Globus pallidus (tissue), 1 donor: Measurements from ENCODE around the gene HSD3B7.
"Not testable (repeated sequence)": the region's sequence is repeated elsewhere in the genome, so short reads cannot be mapped to it uniquely, and the experiment has no call there.

ENCODE experiments used
- DNase-seq: peaks from one replicate; pipeline ENCODE4 v3.0.0-alpha.2; 2015; ENCODE audit warnings: low spot score

The HSD3B7 gene

DNA sequence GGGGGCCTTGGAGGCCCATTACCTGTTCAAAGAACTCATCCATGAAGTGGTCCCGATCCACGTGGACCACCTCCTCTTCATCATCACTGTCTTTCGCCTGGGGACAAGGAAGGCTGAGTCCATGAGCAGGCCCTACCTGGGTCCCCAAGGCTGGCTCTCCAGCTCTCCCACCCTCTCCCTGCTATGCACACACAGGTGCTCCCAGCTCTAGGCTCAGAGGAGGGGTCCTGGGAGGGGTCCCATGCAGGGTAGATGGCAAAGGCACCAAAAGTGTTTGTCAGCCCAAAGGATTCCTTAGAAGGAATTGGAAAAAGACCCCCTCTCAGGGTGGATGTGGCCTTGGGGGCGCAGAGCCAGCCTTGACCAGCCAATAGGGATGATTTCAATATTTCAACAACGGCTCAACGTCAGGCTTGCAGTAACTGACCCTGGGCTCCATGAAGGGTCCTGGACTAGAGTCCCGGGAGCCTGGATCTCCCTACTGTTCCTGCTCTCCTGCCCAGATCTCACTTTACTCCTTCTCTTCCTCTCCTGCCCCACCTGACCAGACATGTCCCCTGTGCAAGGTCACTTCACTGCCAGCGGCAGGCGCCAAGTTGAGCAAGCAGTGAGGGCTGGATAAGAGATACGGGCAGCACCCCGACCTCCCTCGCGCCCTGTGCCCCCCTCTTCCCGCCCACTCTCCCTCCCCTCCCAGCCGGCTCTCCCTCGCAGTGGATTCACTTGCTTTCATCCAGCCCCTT, 16.7 kb downstream of the HSD3B7 start:
- DNase-seq: no peak

DNA sequence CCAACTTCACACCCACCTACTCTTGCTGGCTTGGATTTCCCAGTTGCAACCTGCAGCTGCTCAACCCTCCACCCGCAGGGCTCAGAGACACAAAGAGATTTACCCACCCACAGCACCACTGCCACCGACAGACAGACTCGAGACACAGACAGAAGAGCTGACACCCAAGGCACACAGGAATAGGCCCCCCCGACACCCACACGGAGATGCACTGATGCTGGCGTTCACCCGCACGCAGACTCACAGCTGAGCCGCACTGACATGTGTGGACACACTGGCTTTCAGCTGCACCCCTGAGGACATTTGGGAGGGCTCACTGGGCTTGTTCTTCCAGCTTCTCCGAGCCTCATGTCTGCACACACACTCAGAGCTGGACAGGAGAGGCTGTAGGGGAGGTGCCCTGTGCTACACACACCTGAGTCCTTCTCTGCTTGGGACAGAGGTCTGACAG, 17.3 kb downstream of the HSD3B7 start:
- DNase-seq: no peak

DNA sequence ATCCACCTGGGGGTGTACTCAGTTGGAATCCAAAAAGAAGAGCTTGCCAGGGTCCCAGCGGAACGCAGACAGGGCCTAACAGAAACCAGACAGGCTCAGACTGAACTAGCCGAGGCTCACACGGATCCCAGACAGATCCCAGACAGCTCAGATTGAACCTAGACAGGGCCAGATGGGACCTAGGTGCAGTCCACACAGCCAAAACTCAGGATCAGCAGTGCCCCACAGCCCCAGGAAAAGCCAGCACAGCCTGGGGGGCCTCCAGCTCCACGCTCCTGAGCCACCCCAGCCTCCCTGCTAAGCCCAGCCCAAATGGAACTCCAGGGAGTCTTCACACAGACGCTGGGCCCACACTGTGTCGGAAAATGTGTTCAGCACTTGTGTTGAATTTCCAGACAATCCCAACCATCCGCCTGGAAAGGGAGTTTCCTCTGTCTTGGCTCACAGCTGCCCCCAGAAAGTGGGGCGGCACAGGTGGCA, 17.9 kb downstream of the HSD3B7 start:
- DNase-seq: no peak

DNA sequence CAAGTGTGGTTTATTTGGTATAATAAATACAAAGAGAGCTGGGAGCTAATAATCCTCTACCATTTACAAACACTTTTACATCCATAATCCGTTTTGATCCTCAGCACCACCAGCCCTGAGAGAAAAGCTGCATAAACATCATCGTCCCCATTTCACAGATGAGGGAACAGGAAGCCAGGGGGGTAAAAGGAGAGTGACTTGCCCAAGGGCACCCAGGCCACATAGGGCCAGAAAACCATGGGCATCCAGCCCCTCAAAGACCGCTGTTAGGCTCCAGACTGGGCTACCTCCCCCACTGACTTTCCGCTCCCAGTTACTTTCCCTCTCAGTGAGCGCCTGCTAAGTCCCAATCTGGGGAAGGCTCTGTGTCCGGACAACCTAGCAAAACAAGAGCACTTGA, 18.7 kb downstream of the HSD3B7 start:
- no peak for DNase-seq

DNA sequence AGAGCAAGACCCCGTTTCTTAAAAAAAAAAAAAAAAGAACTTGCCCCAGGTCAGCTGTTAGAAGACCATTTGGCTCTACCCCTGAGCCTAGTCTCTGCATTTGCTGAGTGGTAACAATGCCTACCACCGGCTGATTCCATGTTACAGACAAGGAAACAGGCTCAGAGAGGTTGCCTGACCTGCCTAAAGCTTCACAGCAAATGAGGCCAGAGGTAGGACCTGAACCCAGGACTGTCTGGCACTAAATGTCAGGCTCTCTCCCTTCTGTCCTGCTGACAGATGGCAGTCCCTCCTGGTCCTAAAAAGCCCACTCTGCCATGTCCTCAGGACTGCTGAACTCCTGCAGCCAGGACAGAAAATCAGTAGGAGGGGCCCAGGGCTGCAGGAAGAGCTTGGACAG, 19.7 kb downstream of the HSD3B7 start:
- no peak for DNase-seq

DNA sequence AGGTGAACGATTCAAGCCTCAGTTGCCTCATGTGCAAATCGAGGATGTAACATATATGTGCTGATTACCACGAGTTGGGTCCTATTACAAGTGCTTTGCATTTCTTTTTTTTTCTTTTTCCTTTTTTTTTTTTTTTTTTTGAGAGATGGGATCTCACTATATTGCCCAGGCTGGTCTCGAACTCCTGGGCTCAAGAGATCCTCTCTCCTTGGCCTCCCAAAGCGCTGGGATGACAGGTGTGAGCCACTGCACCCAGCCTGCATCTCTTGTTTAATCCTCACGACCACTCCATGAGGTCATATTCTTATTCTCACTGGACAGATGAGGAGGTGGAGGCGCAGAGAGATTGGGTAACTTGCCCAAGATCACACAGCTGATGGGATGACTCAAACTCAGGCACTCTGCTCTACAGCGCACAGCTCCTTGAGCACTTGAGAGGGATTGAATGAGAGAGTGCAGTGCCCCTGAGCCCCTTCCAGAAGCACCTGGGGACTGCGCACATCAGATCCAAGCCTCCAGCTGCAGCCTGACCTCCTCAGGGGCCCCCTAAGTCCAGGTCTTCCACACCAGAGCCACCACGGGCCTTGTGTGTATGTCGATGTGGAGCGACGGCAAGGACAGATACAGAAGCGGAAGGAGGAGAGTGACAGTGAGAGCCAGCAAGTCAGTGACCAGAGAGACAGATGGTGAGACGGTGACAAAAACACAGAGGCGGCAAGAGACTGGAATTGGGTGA, 20.5 kb downstream of the HSD3B7 start:
- no peak for DNase-seq

DNA sequence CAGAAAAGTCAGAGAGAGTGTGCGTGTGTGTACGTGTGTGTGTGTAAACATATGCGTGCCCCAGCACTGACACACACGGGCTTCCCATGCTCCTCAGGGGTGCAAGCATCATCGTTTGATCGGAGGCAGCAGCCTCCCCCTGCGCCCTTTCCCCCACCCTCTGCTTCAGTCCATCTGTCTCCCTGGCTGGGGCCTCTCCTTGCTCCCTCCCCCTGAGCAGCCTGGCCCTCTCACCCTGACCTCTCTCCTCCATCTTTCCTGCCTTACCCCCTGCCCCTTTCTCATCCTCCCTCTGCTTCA, 21.0 kb downstream of the HSD3B7 start:
- DNase-seq: no peak

DNA sequence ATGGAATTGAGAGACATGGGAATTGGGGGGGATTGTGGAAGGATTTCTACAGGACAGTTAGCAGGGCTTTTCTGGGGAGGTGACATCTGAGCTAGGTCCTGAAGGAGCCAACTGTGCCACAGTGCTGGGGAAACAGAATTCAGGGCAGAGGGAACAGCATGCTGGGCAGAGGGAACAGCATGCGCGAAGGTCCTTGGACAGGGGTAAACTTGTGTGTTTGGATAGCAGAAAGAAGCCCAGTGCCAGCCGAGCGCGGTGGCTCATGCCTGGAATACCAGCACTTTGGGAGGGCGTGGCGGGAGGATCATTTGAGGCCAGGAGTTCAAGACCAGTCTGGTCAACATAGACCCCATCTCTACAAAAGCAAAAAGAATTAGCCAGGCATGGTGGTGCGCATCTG, 21.6 kb downstream of the HSD3B7 start:
- DNase-seq: no peak

DNA sequence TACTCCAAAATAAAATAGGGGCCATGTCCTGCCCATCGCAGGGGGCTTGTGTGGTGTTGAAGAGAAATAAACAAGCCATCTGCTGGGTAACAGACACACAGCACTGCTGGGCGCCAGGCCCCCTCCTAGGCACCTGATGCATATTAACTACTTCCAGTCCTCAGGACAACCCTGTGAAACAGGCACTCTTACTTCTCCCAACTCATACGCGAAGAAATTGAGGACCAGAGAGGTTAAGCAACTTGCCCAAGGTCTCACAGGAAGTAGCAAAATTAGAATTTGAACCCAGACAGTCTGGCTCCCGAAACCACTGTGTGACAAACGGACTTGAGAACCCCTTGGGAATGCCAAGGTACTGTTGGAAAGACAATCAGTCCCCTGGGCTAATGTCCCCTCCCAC, 22.7 kb downstream of the HSD3B7 start:
- no peak for DNase-seq

DNA sequence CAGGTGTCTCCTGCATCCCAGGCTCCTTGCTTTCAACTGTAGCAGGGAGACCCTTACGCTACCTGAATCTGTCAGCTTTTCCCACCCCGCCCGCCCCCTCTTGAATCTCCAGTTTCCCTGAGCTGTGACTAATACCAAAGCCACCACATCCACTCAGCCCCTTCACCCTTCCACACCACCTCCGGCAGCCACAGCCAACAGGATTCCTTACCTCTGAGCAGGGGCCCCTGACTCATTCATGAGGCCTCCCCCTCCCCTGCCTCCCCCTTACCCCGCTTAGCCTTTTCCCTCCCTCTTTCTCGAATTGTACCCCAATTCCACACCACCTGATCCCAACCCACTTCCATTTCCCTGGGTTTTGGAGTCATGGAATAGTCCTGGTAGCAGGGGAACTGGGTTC, 23.1 kb downstream of the HSD3B7 start:
- DNase-seq: no peak

DNA sequence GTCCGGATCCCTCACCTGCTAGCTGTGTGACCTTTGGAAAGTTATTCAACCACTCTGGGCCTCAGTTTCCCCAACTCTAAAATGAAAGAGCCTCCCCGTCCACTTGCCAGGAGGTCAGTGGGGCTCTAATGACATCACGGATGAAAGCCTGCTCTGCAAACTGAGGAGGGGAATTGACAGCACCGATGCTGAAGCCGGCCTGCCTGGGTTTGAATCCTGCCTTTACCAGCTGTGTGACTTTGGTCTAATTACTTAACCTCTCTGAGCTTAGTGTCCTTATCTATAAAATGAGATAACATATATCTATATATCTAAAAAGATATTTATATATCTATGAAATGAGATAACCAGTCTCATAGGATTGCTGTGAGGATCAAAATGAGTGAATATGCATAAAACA, 23.5 kb downstream of the HSD3B7 start:
- no peak for DNase-seq

DNA sequence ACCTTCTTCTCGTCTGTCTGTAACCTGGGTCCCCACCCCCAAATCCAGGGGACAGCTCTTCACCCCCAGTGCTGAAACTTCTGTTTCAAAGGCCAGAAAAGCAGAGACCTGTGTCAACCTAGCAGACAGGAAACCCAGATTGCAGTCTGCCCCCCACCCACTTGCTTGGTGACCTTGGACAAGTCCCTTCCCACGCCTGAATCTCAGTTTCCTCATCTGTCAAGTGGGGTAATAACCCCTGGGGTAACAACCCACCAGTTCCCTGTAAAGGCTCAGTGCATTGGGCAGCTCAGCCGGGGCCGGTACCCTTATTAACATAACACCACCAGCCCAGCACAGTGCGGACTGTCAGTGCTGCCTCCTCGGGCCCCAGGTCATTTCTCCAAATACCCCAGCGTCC, 24.1 kb downstream of the HSD3B7 start:
- DNase-seq: no peak

DNA sequence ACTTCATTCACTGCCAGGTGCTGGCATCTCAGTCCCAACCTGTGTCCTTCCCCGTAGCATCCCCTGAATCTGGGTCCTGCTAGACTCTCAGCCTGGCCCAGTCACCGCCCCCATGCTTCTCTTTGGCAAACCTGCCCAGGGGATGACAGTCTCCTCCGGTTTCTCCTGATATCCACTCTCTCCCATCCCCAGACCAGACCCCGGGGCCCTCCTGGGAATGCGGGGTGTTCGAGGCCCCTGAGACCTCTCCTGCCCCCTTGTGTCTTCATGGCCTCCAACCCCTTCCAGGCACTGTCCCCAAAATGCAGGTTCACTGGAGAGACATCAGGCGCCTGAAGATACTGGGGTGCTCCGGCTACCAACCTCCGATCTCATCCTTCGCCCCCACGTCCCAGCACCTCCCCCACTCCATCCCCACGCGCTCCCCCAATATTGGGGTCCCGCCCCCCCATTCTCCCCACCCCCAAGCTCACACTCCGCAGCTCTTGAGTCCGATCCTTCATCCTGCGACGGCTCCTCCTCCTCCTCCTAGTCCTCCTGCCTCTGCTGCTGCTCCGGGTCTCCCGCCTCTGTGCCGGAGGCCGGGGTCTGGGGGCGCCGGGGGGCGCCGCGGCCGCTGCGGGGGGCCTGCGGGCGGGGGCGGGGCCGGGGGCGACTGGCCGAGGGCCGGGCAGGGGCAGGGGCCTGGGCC, 25.0 kb downstream of the HSD3B7 start:
- DNase-seq: no peak

DNA sequence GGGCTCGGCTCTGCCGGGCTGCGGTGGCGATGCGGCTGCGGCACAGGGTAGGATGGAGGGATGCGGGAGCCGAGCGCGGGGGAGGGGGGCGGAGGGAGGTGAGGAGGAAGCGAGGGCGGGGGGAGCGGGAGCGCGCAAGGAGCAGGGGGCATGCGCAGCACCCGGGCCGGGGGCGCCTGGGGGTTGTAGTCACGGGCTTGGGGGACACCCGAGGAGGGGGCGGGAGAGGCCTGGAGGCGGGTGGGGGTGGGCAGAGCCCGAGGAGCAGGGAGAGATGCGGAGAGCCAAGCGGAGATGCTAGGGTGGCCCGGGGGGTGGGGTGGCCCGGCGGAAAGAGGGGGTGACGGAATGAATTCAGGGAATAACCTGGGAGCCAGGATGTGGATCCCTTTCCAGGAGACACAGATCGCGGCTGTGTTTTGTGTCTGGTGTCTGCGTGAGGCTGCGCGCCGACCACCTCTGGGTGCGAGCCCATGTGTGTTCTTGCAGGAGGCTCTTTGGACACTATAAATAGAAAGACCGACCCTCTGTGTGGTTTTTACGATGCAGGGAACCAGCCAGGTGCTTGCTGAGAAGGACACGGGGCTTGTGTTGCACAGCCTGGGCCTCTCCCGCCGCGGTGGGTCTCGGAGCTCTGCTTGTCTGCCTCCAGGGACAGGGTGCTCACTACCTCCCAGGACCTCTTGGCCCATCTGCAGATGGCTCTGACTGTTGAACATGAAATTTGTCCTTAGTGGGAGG, 25.7 kb downstream of the HSD3B7 start, which contains the start of gene STX1B:
Gene STX1B (minus strand): TSS at position 54 of the 741 bp plus-strand sequence. CDS start 242 bp downstream, outside the sequence.
- DNase-seq: peak; percentile 20

DNA sequence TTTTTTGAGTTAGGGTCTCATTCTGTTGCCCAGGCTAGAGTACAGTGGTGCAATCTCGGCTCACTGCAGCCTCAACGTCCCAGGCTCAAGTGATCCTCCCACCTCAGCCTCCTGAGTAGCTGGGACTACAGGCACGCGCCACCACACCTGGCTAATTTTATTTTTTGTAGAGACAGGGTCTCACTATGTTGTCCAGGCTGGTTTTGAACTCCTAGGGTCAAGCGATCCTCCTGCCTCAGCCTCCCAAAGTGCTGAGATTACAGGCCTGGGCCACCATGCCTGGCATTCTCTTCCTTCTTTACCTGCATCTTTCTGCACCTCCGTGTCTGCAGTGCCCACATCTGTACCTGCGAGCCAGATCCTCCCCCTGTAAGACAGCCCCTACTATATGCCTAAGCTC, 26.8 kb downstream of the HSD3B7 start:
- not testable (repeated sequence) for DNase-seq

DNA sequence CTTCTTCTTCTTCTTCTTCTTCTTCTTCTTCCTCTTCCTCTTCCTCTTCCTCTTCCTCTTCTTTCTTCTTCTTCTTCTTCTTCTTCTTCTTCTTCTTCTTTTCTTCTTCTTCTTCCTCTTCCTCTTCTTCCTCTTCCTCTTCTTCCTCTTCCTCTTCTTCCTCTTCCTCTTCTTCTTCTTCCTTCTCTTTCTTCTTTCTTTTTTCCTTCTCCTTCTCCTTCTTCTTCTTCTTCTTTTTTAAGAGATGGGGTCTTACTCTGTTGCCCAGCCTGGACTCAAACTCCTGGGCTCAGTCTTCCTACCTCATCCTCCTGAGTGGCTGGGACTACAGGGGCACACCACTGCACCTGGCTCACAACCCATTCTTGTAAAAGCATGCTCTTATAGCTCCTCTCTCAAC, 28.3 kb downstream of the HSD3B7 start:
- DNase-seq: not testable (repeated sequence)

DNA sequence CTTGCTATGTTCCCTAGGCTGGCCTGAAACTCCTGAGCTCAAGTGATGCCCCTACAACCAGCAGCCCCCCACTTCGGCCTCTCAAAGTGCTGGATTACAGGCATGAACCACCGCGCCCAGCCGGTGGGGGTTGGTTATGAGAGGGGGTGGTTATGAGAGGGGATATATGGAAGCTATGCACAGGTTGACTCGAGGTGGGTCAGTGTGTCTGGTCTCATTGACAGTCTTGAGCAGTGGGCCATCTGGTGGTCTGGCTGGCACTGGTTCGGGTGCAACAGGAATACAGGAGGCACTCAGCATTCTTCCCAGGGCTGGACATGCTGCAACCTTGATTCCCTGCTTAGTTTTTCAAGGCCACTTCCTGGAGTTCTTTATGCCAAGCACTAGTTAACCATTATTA, 31.0 kb downstream of the HSD3B7 start:
- no peak for DNase-seq

DNA sequence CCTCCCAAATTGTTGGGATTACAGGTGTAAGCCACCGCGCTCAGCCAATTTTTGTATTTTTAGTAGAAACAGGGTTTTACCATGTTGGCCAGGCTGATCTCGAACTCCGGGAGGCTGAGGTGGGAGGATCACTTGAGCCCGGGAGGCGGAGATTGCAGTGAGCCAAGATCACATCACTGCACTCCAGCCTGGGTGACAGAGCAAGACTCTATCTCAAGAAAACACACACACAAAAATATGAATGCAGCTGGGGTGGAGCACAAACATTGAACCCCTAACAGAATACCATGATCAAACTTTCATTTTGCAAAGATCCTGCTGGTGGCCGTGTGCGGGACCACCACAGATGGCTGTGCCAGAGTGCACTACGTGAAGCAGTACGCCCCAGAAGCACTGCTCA, 32.7 kb downstream of the HSD3B7 start:
- DNase-seq: not testable (repeated sequence)

DNA sequence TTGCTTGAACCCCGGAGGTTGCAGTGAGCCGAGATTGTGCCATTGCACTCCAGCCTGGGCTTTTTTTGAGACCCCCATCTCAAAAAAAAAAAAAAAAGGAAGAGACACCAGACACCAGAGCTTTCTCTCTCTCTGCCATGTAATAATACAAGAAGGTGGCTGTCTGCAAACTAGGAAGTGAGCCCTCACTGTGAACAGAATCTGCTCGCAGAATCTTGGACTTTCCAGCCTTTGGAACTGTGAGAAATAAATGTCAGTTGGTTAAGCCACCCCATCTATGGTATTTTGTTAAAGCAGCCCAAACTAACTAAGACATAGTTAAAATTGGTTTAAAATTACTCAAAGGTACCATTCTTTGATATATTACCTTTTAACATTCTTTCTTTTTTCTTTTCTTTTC, 35.5 kb downstream of the HSD3B7 start:
- no peak for DNase-seq

DNA sequence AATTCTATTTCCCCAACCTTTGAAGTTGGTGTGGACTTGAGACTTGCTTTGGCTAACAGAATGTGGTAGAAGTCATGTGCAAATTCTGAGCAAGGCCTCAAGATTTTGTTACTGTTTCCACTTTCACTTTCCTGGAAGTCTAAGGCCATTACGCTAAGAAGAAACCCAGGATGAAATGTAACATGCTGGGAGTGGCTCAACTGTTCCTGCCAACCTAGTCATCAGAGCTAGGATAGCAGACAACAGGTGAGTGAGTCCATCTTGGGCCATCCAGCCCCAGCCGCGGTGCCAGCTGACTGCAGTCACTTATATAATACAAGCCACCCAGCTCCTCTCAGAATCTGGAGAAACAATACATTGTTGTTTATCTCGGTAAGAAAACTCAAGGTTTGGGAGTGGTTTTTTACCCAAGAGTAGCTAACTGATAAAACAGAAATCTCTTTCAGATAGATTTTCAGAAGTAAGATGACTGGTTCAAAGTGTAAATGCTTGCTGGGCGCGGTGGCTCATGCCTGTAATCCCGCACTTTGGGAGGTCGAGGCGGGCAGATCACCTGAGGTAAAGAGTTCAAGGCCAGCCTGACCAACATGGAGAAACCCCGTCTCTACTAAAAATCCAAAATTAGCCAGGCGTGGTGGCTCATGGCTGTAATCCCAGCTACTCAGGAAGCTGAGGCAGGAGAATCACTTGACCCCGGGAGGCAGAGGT, 37.7 kb downstream of the HSD3B7 start:
- no peak for DNase-seq

DNA sequence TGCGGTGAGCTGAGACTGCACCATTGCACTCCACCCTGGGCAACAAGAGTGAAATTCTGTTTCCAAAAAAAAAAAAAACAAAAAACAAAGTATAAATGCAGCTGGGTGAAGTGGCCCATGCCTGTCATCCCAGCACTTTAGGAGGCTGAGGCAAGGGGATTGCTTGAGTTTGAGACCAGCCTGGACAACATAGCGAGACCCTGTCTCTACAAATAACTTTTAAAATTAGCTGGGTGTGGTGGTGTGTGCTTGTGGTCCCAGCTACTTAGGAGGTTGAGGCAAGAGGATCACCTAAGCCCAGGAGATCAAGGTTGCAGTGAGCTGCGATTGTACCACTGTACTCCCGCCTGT, 38.2 kb downstream of the HSD3B7 start:
- DNase-seq: no peak
